Activated naive CD8-positive, alpha-beta T cell treated with anti-CD3 and anti-CD28 coated beads for 36 hours (primary cell): ENCODE measurements around the gene MEGF11. TPM values are rescaled to one million over a fixed set of nuclear protein-coding genes. Genes with fewer than 3 reads are reported as not detected.
A peak's percentile ranks its signal among the peaks of the same experiment; 100 is the strongest.

Source experiments
- DNase-seq: peaks from one replicate; pipeline ENCODE4 v3.0.0; 2021
- H3K27ac Mint-ChIP-seq: one replicate; pipeline ENCODE4 v1.8.0; 2022; ENCODE audit warnings: mild to moderate bottlenecking, moderate library complexity, mixed read lengths
- H3K27me3 Mint-ChIP-seq: one replicate; pipeline ENCODE4 v1.8.0; 2022; ENCODE audit warnings: mild to moderate bottlenecking, mixed read lengths
- H3K36me3 Mint-ChIP-seq: one replicate; pipeline ENCODE4 v1.8.0; 2021; ENCODE audit warnings: mild to moderate bottlenecking, mixed read lengths
- H3K4me1 Mint-ChIP-seq: one replicate; pipeline ENCODE4 v1.8.0; 2021; ENCODE audit warnings: mixed read lengths
- H3K4me3 Mint-ChIP-seq: one replicate; pipeline ENCODE4 v1.8.0; 2022; ENCODE audit warnings: mild to moderate bottlenecking, moderate library complexity, mixed read lengths
- H3K9me3 Mint-ChIP-seq: one replicate; pipeline ENCODE4 v1.8.0; 2022; ENCODE audit warnings: mixed read lengths
- total RNA-seq, 2 experiments: library from RNA; stranded (reverse); gene quantifications; one replicate each; pipeline ENCODE4 v1.2.3, GENCODE V29; 2021

The MEGF11 gene
- total RNA-seq, 2 experiments from 2014 or later = not detected

DNA sequence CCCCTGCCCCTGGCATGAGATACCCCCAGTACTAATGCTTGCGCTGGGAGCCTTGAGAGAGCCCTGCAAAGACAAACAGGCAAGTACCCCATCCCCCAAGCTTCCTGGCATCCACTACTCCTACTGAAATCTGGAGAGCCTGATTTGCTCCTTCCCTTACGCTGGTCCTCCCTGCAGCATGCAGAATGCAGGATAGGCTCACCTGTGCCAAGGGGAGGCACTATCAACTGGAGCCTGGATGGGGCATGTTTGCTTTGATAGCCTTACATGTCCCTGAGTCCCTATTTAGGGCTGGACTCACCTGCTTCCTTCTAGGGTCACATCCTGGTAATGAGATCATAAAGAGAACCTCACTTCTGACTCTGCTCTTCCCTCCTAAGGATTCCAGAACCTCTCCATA is 341.3 kb downstream of the MEGF11 start:
- H3K27me3 Mint-ChIP-seq = no peaks in the 10 kb centered on the region
- DNase-seq = no peak
- no peak overlapping the region for H3K27ac Mint-ChIP-seq
- H3K36me3 Mint-ChIP-seq = no peaks in the 10 kb centered on the region
- no peak overlapping the region for H3K4me3 Mint-ChIP-seq
- peaks cover 7% of the 10 kb centered on the region for H3K4me1 Mint-ChIP-seq
- H3K9me3 Mint-ChIP-seq = no peaks in the 10 kb centered on the region

DNA sequence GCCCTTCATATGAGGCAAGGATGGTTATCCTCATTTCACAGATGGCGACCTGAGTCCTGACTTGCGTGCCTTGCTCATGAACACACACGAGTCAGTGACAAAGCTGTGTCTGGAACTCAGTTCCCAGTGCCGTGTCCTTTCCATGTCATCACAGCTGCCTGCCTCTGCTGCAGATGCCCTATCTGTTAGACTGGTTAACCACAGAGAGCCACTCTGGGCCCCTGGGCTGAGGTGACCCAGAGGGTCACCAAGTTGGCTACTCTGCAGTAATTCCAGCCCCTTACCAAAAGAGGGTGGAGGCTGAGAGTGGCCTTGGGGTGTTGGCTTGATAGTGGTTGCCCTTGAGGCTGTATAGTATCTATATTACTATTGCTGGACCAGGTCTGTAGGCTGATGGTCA is 343.2 kb downstream of the MEGF11 start:
- no peaks in the 10 kb centered on the region for H3K27me3 Mint-ChIP-seq
- no peak for DNase-seq
- H3K36me3 Mint-ChIP-seq = peaks cover 6% of the 10 kb centered on the region
- no peaks in the 10 kb centered on the region for H3K4me1 Mint-ChIP-seq
- H3K27ac Mint-ChIP-seq = no peak overlapping the region
- no peaks in the 10 kb centered on the region for H3K9me3 Mint-ChIP-seq
- no peak overlapping the region for H3K4me3 Mint-ChIP-seq

DNA sequence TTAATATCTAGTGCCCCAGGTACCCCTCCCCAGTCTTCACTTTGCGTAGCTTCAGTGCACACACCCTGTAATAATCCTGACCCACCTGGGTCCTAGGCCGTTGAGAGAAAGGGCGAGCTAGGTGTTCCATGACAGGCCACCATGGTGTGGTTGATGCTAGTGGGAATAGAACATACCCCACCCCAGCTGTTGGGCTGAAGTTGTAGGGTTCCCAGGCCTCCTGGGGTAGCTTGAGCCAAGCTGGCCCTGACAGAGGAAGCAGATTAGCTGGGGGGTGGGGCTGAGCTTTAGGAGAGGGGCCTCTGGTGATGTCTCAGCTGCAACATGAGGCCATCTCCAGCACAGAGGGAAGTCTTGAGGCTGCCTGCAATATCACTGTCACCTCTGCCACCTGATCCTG is 343.7 kb downstream of the MEGF11 start:
- Mint-ChIP-seq H3K27me3 (no peaks in the 10 kb centered on the region), H3K9me3 (no peaks in the 10 kb centered on the region), H3K36me3 (peaks cover 6% of the 10 kb centered on the region), H3K27ac (no peak overlapping the region), H3K4me3 (no peak overlapping the region), H3K4me1 (no peaks in the 10 kb centered on the region)
- DNase-seq = no peak

DNA sequence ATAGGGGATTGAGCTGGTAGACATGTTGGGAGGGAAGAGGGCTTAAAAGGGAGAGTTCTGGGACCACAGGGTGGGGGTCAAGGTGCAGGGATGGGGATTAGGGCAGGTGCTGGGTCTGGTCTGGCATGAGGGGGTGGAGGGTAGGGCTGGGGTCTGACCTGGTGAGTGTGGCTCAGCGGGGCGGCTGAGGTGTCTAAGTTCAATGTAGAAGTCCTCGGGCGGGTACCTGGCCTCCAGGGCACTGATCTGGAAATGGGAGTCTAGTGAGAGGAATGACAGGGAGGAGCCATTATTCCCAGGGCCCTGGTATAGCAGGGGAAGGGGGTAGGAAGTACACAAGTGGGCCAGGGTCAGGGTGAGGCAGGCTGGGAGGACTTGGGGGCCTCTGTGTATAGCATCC is 344.7 kb downstream of the MEGF11 start:
- Mint-ChIP-seq H3K4me1 (no peaks in the 10 kb centered on the region), H3K4me3 (no peak overlapping the region), H3K36me3 (peaks cover 6% of the 10 kb centered on the region)

DNA sequence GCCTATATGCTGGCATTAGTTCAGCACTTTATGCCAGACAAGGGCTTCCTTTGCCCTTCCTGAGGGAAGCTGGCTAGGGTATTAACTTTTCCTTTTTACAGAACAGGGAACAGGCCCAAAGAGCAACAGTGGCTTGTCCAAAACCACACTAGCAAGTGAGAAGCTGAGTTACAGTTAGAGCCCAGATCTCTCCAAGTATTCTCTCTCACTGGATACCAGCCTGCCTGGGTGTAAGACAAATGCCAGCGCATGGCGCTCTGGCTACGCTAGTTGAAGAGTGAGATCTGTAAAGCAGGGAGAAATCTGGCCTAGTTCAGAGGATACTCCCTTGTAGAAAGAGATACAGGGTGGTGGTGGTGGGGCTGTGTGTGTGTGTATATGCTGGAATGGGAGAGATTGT is 345.9 kb downstream of the MEGF11 start:
- H3K27ac Mint-ChIP-seq = no peak overlapping the region
- no peaks in the 10 kb centered on the region for H3K9me3 Mint-ChIP-seq
- no peak for DNase-seq
- no peak overlapping the region for H3K4me3 Mint-ChIP-seq
- peaks cover 6% of the 10 kb centered on the region for H3K36me3 Mint-ChIP-seq
- H3K27me3 Mint-ChIP-seq = no peaks in the 10 kb centered on the region
- peaks cover 3% of the 10 kb centered on the region for H3K4me1 Mint-ChIP-seq

More for the DNA sequence above, 344.7 kb downstream of the MEGF11 start:
- H3K27me3 Mint-ChIP-seq = no peaks in the 10 kb centered on the region
- H3K9me3 Mint-ChIP-seq = no peaks in the 10 kb centered on the region
- no peak overlapping the region for H3K27ac Mint-ChIP-seq
- no peak for DNase-seq

DNA sequence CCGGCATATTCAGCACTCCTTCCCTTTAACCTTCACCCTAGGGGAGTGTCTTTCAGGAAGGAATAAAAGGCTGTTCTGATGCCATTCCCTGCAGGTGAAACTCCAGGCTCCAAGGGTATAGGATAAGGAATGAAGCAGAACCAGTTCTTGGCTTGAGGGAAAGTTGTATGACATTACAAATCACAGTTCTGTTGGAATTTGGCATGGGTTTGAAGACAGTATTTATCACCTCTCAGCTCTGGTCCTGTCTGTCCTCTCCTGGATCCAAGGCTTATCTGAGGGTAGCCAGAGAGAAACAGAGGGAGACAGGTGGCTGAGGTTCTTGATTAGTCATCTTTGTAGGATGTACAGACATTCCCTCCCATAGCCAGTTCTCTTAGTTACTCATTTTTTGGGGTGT is 347.2 kb downstream of the MEGF11 start:
- Mint-ChIP-seq H3K27ac (no peak overlapping the region), H3K27me3 (no peaks in the 10 kb centered on the region), H3K36me3 (peaks cover 6% of the 10 kb centered on the region), H3K4me1 (peaks cover 11% of the 10 kb centered on the region), H3K9me3 (no peaks in the 10 kb centered on the region), H3K4me3 (no peak overlapping the region)
- DNase-seq = no peak

DNA sequence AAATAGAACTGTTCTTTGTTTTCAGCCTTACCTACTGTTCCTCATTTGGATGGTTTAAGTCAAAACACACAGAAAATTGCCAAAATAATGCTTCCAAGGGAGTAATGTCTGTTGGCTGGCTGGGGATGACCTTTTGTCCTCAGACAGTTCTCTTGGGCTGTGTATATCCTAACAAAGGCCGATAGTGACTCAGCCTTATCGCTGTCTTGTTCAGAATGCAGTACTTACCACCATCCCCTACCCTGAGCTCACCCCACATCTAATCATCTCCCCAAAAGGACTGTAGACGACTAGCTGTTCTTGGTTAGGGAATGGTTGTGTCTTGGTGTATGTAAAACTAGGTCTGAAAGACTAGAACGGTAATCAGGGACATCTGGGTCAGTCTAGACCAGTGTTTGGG is 349.2 kb downstream of the MEGF11 start:
- no peaks in the 10 kb centered on the region for H3K27me3 Mint-ChIP-seq
- no peak overlapping the region for H3K27ac Mint-ChIP-seq
- peaks cover 6% of the 10 kb centered on the region for H3K36me3 Mint-ChIP-seq

DNA sequence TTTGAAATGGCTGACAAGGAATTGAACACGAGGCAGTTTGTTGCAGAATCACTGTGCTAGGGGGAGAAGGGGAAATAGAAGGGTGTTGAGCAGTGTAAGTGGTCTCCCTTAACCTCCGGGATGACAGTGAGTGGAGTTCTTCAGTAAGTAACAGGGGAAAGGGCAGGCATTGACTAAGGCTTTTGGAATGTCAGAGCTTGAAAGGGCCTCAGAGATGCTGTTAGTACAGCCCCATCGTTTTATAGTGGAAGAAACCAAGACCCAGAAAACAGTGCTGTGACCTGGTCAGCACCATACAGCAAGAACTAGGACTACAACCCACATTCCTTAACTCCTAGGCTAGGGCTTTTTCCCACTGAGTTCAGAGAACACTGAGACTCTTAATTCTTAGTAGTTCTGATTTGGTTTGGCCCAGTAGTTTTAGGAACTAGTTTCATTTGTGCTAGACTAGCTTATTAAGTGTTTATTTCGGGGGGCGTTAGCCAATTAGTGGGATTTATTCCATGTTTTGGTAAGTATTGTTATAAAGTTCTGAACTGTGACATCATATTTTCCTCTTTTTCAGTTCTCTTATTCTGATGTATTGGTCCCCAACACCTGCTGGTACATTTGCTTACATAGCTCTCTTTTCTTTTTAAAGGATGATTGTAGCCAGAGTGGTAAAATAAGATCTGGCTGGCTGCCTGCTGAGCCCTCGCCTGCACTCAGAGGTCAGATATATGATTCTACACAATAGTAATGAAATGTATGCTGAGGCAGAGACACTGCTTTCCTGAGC is 350.1 kb downstream of the MEGF11 start:
- DNase-seq = no peak
- no peak overlapping the region for H3K4me3 Mint-ChIP-seq
- H3K27ac Mint-ChIP-seq = no peak overlapping the region
- H3K4me1 Mint-ChIP-seq = peaks cover 16% of the 10 kb centered on the region
- H3K36me3 Mint-ChIP-seq = peaks cover 9% of the 10 kb centered on the region
- no peaks in the 10 kb centered on the region for H3K27me3 Mint-ChIP-seq
- no peaks in the 10 kb centered on the region for H3K9me3 Mint-ChIP-seq

More for the DNA sequence above, 349.2 kb downstream of the MEGF11 start:
- Mint-ChIP-seq H3K4me1 (peaks cover 16% of the 10 kb centered on the region), H3K9me3 (no peaks in the 10 kb centered on the region), H3K4me3 (no peak overlapping the region)
- no peak for DNase-seq

DNA sequence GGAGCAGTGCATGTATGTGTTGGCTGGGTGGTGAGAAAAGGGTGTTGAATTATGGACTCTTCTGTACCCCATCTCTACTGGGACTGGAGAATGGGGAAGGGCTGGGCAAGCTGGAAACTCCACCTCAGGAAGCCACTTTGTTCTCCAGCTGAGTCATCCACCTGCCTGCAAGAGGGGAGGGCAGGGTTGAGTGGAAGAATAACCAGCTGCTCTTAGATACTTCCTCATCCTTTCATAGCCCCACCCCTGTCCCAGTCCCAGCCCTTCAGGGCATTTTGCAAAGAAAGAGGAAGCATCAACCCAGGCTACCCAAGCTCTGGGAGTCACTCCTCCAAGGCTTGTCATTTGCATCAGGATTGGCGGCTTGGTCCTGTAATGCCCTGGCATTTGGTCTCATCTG is 351.2 kb downstream of the MEGF11 start:
- Mint-ChIP-seq H3K4me3 (no peak overlapping the region), H3K36me3 (peaks cover 11% of the 10 kb centered on the region), H3K27ac (no peak overlapping the region)

DNA sequence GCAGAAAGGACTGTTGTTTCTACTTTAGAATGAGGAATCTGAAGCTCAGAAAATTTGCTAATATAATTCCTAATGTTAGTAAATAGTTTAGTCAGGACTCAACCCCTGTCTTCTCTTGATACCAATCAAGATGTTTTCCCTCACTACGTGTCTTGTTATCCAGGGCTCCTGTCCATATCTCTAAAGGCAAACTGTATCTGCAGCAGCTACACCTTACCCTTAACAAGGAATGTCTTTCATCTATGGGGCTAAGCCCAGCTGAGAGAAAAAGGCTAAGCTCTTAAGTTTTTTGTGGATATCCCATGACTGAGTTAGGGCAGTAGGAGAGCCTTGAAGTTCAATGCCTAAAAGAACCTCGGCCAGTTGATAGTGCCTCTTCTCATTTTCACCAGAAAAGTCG is 351.7 kb downstream of the MEGF11 start:
- H3K27me3 Mint-ChIP-seq = no peaks in the 10 kb centered on the region
- no peak for DNase-seq
- no peak overlapping the region for H3K27ac Mint-ChIP-seq
- H3K4me1 Mint-ChIP-seq = peaks cover 16% of the 10 kb centered on the region
- H3K36me3 Mint-ChIP-seq = peaks cover 9% of the 10 kb centered on the region
- no peak overlapping the region for H3K4me3 Mint-ChIP-seq
- no peaks in the 10 kb centered on the region for H3K9me3 Mint-ChIP-seq

More for the DNA sequence above, 351.2 kb downstream of the MEGF11 start:
- Mint-ChIP-seq H3K4me1 (peaks cover 16% of the 10 kb centered on the region), H3K9me3 (no peaks in the 10 kb centered on the region), H3K27me3 (no peaks in the 10 kb centered on the region)
- DNase-seq = no peak

DNA sequence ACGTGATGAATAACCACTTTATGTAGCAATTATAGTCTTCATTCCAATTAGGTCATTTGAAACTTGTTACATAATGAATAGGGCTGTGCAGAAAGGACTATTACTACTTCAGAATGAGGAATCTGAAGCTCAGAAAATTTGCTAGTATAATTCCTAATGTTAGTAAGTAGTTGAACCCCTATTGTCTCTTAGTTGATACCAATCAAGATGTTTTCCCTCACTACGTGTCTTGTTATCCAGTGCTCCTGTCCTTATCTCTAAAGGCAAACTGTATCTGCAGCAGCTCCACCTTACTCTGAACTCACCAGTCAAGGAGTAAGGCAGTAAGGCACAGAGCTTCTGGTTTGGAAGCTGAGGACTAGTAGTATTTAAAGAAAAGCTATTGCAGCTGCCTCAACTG is 352.2 kb downstream of the MEGF11 start:
- no peaks in the 10 kb centered on the region for H3K27me3 Mint-ChIP-seq
- H3K4me3 Mint-ChIP-seq = no peak overlapping the region
- peaks cover 8% of the 10 kb centered on the region for H3K36me3 Mint-ChIP-seq
- H3K4me1 Mint-ChIP-seq = peaks cover 16% of the 10 kb centered on the region
- no peaks in the 10 kb centered on the region for H3K9me3 Mint-ChIP-seq
- DNase-seq = no peak
- H3K27ac Mint-ChIP-seq = no peak overlapping the region

DNA sequence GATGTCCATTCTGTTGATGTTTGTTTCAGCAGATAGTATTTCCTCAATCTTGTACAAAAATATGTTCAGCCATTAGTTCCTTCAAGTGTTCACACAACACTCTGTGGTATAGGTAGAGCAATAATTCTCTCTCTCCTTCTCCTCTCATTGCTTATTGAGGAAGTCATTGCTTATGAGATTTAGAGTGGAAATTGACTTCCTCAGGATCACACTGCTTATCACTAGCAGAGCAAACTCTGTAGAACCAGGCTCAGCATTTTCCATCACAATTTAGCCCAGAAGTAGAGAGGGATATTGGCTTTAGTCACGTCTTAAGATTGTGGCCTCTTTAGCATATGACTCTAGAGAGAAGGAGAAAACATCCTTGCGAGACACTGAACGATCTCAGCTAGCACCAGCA is 353.1 kb downstream of the MEGF11 start:
- H3K27ac Mint-ChIP-seq = no peak overlapping the region
- H3K9me3 Mint-ChIP-seq = no peaks in the 10 kb centered on the region
- no peak overlapping the region for H3K4me3 Mint-ChIP-seq
- H3K36me3 Mint-ChIP-seq = peaks cover 6% of the 10 kb centered on the region
- no peak for DNase-seq
- no peaks in the 10 kb centered on the region for H3K27me3 Mint-ChIP-seq
- H3K4me1 Mint-ChIP-seq = peaks cover 19% of the 10 kb centered on the region

DNA sequence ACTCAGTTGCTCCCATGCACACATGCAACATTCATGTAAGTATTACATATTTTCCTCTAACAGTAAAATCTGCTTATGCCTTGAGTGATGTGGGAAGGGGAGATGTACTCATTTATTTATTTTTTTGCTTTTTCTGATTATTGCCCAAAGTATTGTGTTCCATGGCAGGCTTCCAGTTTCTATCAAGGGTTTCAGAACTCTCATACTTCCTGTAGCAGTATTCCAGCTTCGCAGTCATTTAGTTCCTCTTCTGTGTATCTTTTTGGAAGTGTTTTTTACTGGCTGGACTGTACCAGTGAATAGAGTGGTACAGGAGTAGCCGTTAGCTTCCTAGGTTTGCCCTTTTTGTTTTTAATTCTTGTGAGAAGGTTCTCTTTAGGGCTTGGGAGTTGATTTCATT is 357.3 kb downstream of the MEGF11 start:
- Mint-ChIP-seq H3K9me3 (no peaks in the 10 kb centered on the region), H3K36me3 (peaks cover 18% of the 10 kb centered on the region), H3K27ac (no peak overlapping the region), H3K27me3 (no peaks in the 10 kb centered on the region), H3K4me1 (peaks cover 18% of the 10 kb centered on the region), H3K4me3 (no peak overlapping the region)
- DNase-seq = no peak

DNA sequence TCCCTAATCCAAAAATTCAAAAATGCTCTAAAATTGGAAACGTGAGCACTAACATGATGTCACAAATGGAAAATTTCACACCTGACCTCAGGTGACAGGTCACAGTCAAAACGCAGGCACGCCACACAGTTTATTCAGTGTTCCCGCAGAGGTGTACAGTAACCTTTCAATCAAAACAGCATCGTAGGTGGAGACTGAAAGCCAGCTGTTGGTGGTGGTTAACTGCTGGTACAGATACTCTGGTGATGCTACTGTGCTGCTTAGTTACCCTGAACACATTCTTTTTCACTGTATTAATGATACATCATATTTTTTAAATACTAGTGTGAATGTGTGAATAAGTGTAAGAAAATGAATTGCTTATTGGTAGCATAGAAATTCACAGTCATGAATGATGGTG is 360.5 kb downstream of the MEGF11 start:
- Mint-ChIP-seq H3K27me3 (no peaks in the 10 kb centered on the region), H3K4me1 (peaks cover 33% of the 10 kb centered on the region), H3K4me3 (no peak overlapping the region), H3K9me3 (no peaks in the 10 kb centered on the region), H3K36me3 (peaks cover 36% of the 10 kb centered on the region), H3K27ac (no peak overlapping the region)
- no peak for DNase-seq

DNA sequence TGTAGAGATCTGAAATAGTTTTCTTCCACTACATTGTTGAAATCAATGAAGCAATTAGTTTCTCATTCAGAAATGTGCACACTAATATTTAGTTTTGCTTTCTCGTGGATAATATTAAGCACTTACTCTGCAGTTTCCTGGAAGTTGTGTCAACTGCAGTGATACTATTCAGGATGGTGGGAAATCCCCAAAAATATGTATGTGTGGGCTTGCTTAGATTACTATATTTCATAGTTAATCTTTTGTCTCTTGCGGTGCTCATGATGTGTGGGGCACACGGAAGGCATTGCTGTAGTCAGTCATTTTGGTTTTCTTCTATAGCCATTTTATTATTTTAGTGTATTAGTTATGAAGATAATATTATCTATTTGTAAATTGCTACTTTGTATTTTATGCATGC is 364.6 kb downstream of the MEGF11 start:
- Mint-ChIP-seq H3K4me3 (no peak overlapping the region), H3K27me3 (no peaks in the 10 kb centered on the region), H3K9me3 (no peaks in the 10 kb centered on the region), H3K4me1 (peaks cover 60% of the 10 kb centered on the region), H3K36me3 (peaks cover 46% of the 10 kb centered on the region), H3K27ac (peak overlapping the region; percentile 88)
- no peak for DNase-seq

DNA sequence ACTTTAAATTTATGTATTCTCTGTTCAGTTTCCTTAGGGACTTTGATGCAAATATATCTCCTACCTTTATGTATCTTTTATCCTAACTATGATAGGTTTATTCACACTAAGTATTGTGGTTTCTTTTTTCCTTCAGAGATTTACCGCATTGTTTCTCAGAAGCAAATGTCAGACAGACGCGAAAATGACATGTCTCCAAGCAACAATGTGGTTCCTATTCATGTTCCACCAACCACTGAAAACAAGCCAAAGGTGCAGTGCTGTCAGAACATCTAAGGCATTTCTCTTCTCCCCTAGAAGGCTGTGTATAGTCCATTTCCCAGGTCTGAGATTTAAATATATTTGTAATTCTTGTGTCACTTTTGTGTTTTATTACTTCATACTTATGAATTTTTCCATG is 366.0 kb downstream of the MEGF11 start:
- DNase-seq = peak; percentile 54
- H3K4me3 Mint-ChIP-seq = no peak overlapping the region
- H3K36me3 Mint-ChIP-seq = peaks cover 52% of the 10 kb centered on the region
- H3K4me1 Mint-ChIP-seq = peaks cover 66% of the 10 kb centered on the region
- no peaks in the 10 kb centered on the region for H3K27me3 Mint-ChIP-seq
- no peaks in the 10 kb centered on the region for H3K9me3 Mint-ChIP-seq
- H3K27ac Mint-ChIP-seq = peak overlapping the region; percentile 88
